HCT116 (cell line): ENCODE data around the gene IRF8.

Experiments used
- ATF3 ChIP-seq: IDR thresholded peaks from 2 replicates; pipeline ENCODE4 v1.6.1; 2012
- CTCF ChIP-seq, 3 experiments: fragments of 200-600 bp in 1 of 3; sonication (generic) in 1 of 3; IDR thresholded peaks in 2 of 3; conservative IDR thresholded peaks in 1 of 3; 2 replicates each; pipeline ENCODE4 v1.5.1; 2012 to 2017; ENCODE audit warnings: low read depth in 2 of 3, low read length in 2 of 3, antibody characterized with exemption in 1 of 3, borderline replicate concordance in 1 of 3, control low read depth in 1 of 3, mild to moderate bottlenecking in 1 of 3, mixed read lengths in 1 of 3, mixed run types in 1 of 3, moderate library complexity in 1 of 3; ENCODE audit not compliant: insufficient read depth in 1 of 3
- FOSL1 ChIP-seq: IDR thresholded peaks from 2 replicates; pipeline ENCODE4 v1.6.1; 2012; ENCODE audit warnings: low read depth

DNA sequence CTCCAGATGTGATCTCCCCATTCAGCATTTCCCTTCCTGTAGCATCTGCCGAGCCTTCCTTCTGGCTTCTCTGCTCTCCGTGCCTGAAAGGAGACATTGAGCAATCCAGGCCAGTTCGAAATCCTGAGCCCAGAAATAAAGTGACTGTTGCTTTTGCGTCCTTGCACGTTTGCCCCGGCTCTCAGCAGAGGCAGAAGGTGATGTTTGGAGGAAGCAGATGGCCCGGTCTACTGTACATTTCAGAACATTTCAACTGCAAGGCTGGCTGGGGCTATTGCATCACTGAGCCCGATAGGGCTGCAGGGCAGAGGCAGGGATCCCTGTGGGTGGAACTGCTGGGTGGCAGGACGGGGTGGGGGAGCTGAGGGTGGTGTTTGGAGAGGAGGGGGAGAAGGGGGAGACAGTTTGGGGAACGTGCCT is 29.4 kb downstream of the IRF8 start:
- no peak for TF ChIP-seq ATF3
- TF ChIP-seq FOSL1: no peak
- TF ChIP-seq CTCF (IDR thresholded peaks at IDR 0.05 in 2 of 3, conservative IDR thresholded peaks at IDR 0.05 in 1 of 3; ENCODE audit: borderline replicate concordance in 1 of 3, insufficient read depth in 1 of 3, low read depth in 2 of 3, low read length in 2 of 3): no peak
